ENCODE results near the gene MORN1. TPM values are rescaled to one million over a fixed set of nuclear protein-coding genes. Genes with fewer than 3 reads are reported as not detected.
A peak's percentile ranks its signal among the peaks of the same experiment; 100 is the strongest.

MORN1 gene
- total RNA-seq, 1 donor from 2014 or later = 7.1 TPM

- DNase-seq (ENCODE audit: extremely low read depth, low read depth, low spot score) = no peak
Measured at GRCh38 chr1:2324553-2325366, 66.6 kb downstream of the MORN1 start.

- no peak for DNase-seq (ENCODE audit: extremely low read depth, low read depth, low spot score)
Measured at GRCh38 chr1:2323451-2323974, 67.8 kb downstream of the MORN1 start.

GRCh38 chr1:2322581-2323211, 68.7 kb downstream of the MORN1 start:
- no peak for DNase-seq (ENCODE audit: extremely low read depth, low read depth, low spot score)

GRCh38 chr1:2322065-2322571, 69.2 kb downstream of the MORN1 start:
- DNase-seq (ENCODE audit: extremely low read depth, low read depth, low spot score) = peak; percentile 18

GRCh38 chr1:2320760-2321667, 70.3 kb downstream of the MORN1 start:
- no peak for DNase-seq (ENCODE audit: extremely low read depth, low read depth, low spot score)

GRCh38 chr1:2320006-2320405, 71.3 kb downstream of the MORN1 start:
- no peak for DNase-seq (ENCODE audit: extremely low read depth, low read depth, low spot score)

- DNase-seq (ENCODE audit: extremely low read depth, low read depth, low spot score) = no peak
Measured at GRCh38 chr1:2319291-2319690, 72.1 kb downstream of the MORN1 start.

- no peak for DNase-seq (ENCODE audit: extremely low read depth, low read depth, low spot score)
Measured at GRCh38 chr1:2318314-2319278, 72.8 kb downstream of the MORN1 start.

- no peak for DNase-seq (ENCODE audit: extremely low read depth, low read depth, low spot score)
Measured at GRCh38 chr1:2317230-2318065, 73.9 kb downstream of the MORN1 start.

GRCh38 chr1:2316451-2316961, 74.8 kb downstream of the MORN1 start:
- DNase-seq (ENCODE audit: extremely low read depth, low read depth, low spot score) = no peak

- no peak for DNase-seq (ENCODE audit: extremely low read depth, low read depth, low spot score)
Measured at GRCh38 chr1:2315674-2316450, 75.5 kb downstream of the MORN1 start.

GRCh38 chr1:2314803-2315673, 76.3 kb downstream of the MORN1 start:
- no peak for DNase-seq (ENCODE audit: extremely low read depth, low read depth, low spot score)

- no peak for DNase-seq (ENCODE audit: extremely low read depth, low read depth, low spot score)
Measured at GRCh38 chr1:2314273-2314802, 77.0 kb downstream of the MORN1 start.

- DNase-seq (ENCODE audit: extremely low read depth, low read depth, low spot score) = no peak
Measured at GRCh38 chr1:2313651-2314261, 77.6 kb downstream of the MORN1 start.

- DNase-seq (ENCODE audit: extremely low read depth, low read depth, low spot score) = no peak
Measured at GRCh38 chr1:2312515-2313301, 78.6 kb downstream of the MORN1 start.

Measured in glomerular endothelial cell (primary cell).